ENCODE results near the gene S100A1. TPM values are rescaled to one million over a fixed set of nuclear protein-coding genes. Genes with fewer than 3 reads are reported as not detected.

Gene S100A1
- total RNA-seq, 1 experiment from 2014 or later, result 0.29 TPM

- no peak overlapping the region for H3K4me3 ChIP-seq (ENCODE audit: low read length)
- H3K27ac ChIP-seq (ENCODE audit: low read length), result no peak overlapping the region
- intact Hi-C loops (cut with micrococcal nuclease), result no loop called here
- peaks cover 94% of the 10 kb centered on the region for H3K36me3 ChIP-seq (ENCODE audit: low read depth, low read length)
- no peaks in the 10 kb centered on the region for H3K9me3 ChIP-seq (ENCODE audit: low read length)
- H3K79me2 ChIP-seq (ENCODE audit: low read length), result peaks cover 86% of the 10 kb centered on the region
- DNase-seq (no peak), ATAC-seq (no peak)
- ChIA-PET POLR2A (ENCODE audit: unreplicated experiment) (no interaction called here), CTCF (no interaction called here)
- H4K20me1 ChIP-seq (ENCODE audit: low read length), result peaks cover 21% of the 10 kb centered on the region; the same call in 1 of the 2 replicates
- TF ChIP-seq EZH2 (IDR thresholded peaks at IDR 0.05; ENCODE audit: low read length, unreplicated experiment), result no peak
- peaks cover 17% of the 10 kb centered on the region for H3F3A ChIP-seq (ENCODE audit: low read length, unreplicated experiment)
- H3K9me2 ChIP-seq (replicated peaks; ENCODE audit: low read length), result no peaks in the 10 kb centered on the region
- H3K4me1 ChIP-seq (ENCODE audit: insufficient read depth, low read length), result peaks cover 7% of the 10 kb centered on the region
- no TSS peak for BruUV-seq (replicated peaks)
- H3K27me3 ChIP-seq (ENCODE audit: low read length), result no peaks in the 10 kb centered on the region
- no peak overlapping the region for H3K4me2 ChIP-seq (ENCODE audit: low read length)
- H2AFZ ChIP-seq (ENCODE audit: low read length), result no peak overlapping the region
- no peak overlapping the region for H3K9ac ChIP-seq (ENCODE audit: low read length)
These were observed 12.6 kb downstream of the S100A1 start for GRCh38 chr1:153640861-153641260.

GRCh38 chr1:153642161-153642560 is 13.9 kb downstream of the S100A1 start:
- intact Hi-C loops (cut with micrococcal nuclease), result no loop called here
- TF ChIP-seq CTCF (conservative IDR thresholded peaks at IDR 0.05; ENCODE audit: low read depth, low read length) (no peak), EZH2phosphoT487 (IDR thresholded peaks at IDR 0.05; ENCODE audit: borderline replicate concordance, low read length) (no peak), EZH2 (IDR thresholded peaks at IDR 0.05; ENCODE audit: low read length, unreplicated experiment) (no peak)
- H3K4me2 ChIP-seq (ENCODE audit: low read length), result no peak overlapping the region
- no peak overlapping the region for H2AFZ ChIP-seq (ENCODE audit: low read length)
- no peak for DNase-seq
- H3K36me3 ChIP-seq (ENCODE audit: low read depth, low read length), result peaks cover 91% of the 10 kb centered on the region
- ChIA-PET CTCF (no interaction called here), POLR2A (ENCODE audit: unreplicated experiment) (no interaction called here)
- peaks cover 16% of the 10 kb centered on the region; the same call in 1 of the 2 replicates for H4K20me1 ChIP-seq (ENCODE audit: low read length)
- H3K4me3 ChIP-seq (ENCODE audit: low read length), result no peak overlapping the region
- peaks cover 73% of the 10 kb centered on the region for H3K79me2 ChIP-seq (ENCODE audit: low read length)
- no peak overlapping the region for H3K27ac ChIP-seq (ENCODE audit: low read length)
- H3F3A ChIP-seq (ENCODE audit: low read length, unreplicated experiment), result peaks cover 22% of the 10 kb centered on the region
- no peak overlapping the region for H3K9ac ChIP-seq (ENCODE audit: low read length)
- H3K9me2 ChIP-seq (replicated peaks; ENCODE audit: low read length), result no peaks in the 10 kb centered on the region
- no peaks in the 10 kb centered on the region for H3K4me1 ChIP-seq (ENCODE audit: insufficient read depth, low read length)
- H3K9me3 ChIP-seq (ENCODE audit: low read length), result no peaks in the 10 kb centered on the region
- BruUV-seq (replicated peaks), result no TSS peak
- no peaks in the 10 kb centered on the region for H3K27me3 ChIP-seq (ENCODE audit: low read length)
- no peak for ATAC-seq

- CTCF ChIA-PET, result interaction anchor here (0.5 to 0.8 kb wide), 2 partner anchors 72 to 133 kb away, joined by 3 read pairs; no protein-coding TSS in a partner anchor
- H3K79me2 ChIP-seq (ENCODE audit: low read length), result peaks cover 64% of the 10 kb centered on the region
These were observed 14.9 kb downstream of the S100A1 start for GRCh38 chr1:153643100-153643499.

More at GRCh38 chr1:153643100-153643499, 14.9 kb downstream of the S100A1 start:
- Histone ChIP-seq H2AFZ (ENCODE audit: low read length) (no peak overlapping the region), H3F3A (ENCODE audit: low read length, unreplicated experiment) (peaks cover 18% of the 10 kb centered on the region), H3K9me2 (replicated peaks; ENCODE audit: low read length) (no peaks in the 10 kb centered on the region), H3K4me3 (ENCODE audit: low read length) (no peak overlapping the region), H3K9me3 (ENCODE audit: low read length) (no peaks in the 10 kb centered on the region), H3K9ac (ENCODE audit: low read length) (no peak overlapping the region), H4K20me1 (ENCODE audit: low read length) (0 out of 2 replicates have a peak, but pooled peaks cover 11% of the 10 kb centered on the region), H3K27ac (ENCODE audit: low read length) (no peak overlapping the region), H3K4me2 (ENCODE audit: low read length) (no peak overlapping the region), H3K27me3 (ENCODE audit: low read length) (no peaks in the 10 kb centered on the region), H3K36me3 (ENCODE audit: low read depth, low read length) (peaks cover 84% of the 10 kb centered on the region), H3K4me1 (ENCODE audit: insufficient read depth, low read length) (no peaks in the 10 kb centered on the region)
- DNase-seq (no peak), ATAC-seq (no peak)
- POLR2A ChIA-PET (ENCODE audit: unreplicated experiment), result interaction anchor here (1.0 kb wide), 1 partner anchor 9 kb away, joined by 9 read pairs; the partner anchor contains the start of gene CHTOP
- TF ChIP-seq EZH2phosphoT487 (IDR thresholded peaks at IDR 0.05; ENCODE audit: borderline replicate concordance, low read length) (no peak), EZH2 (IDR thresholded peaks at IDR 0.05; ENCODE audit: low read length, unreplicated experiment) (no peak), CTCF (conservative IDR thresholded peaks at IDR 0.05; ENCODE audit: low read depth, low read length) (no peak)
- BruUV-seq (replicated peaks), result no TSS peak
- intact Hi-C loops (cut with micrococcal nuclease), result no loop called here

All from PC-3 (cell line).